Activated gamma-delta T cell treated with Interleukin-2 at 50 U/mL for 16 hours (primary cell): ENCODE data around the gene UPP2.

Experiments used
- DNase-seq: peaks from one replicate; pipeline ENCODE4 v3.0.0-alpha.2; 2020

The UPP2 gene

GRCh38 chr2:158112992-158113391 lies 11.3 kb downstream of the UPP2 start:
- no peak for DNase-seq

DNA sequence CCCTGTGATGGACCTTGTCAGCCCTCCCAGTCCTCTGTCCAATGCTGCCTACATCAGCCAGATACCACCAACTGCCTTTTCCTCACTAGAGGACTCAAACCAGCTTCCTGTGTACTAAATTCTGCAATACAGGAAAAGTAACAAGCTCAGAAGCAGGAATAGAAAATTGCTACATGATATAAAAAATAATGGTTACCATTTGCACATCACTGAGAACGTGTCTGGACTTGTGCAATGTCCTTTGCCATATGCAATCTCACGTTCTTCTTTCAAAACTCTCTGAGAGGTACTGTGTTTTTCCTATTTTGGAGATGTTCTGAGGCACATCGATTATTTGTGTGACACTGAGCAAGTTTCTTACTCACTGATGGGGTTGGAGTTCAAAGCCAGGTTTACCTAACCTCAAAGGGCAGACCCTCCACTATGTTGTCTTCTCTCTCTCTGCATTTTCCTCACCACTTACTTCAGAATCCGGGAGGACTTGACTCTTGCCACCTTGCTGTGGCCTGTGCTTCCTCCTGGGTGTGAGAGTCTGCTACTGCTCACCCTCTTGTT lies 12.1 kb downstream of the UPP2 start:
- no peak for DNase-seq

- no peak for DNase-seq
Measured at GRCh38 chr2:158114516-158114915, 12.8 kb downstream of the UPP2 start.

GRCh38 chr2:158115202-158115767 lies 13.6 kb downstream of the UPP2 start:
- no peak for DNase-seq

GRCh38 chr2:158116936-158117335 lies 15.3 kb downstream of the UPP2 start:
- no peak for DNase-seq

DNA sequence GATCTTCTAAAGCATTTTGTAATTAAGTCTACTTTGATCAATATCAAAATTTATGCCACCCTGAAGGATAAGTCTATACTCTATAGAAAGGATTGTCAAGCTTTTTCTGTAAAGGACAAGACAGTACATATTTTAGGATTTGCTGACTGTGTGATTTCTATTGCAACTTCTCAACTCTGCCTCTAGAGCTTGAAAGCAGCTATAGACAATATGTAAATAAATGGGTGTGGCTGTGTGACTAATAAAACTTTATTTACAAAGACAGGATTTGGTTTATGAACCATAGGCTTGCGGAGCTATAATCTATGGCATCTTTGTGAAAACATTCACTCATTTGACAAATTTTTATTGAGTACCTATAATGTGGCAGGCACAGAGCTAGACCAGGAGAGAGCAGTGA lies 18.4 kb downstream of the UPP2 start:
- no peak for DNase-seq

DNA sequence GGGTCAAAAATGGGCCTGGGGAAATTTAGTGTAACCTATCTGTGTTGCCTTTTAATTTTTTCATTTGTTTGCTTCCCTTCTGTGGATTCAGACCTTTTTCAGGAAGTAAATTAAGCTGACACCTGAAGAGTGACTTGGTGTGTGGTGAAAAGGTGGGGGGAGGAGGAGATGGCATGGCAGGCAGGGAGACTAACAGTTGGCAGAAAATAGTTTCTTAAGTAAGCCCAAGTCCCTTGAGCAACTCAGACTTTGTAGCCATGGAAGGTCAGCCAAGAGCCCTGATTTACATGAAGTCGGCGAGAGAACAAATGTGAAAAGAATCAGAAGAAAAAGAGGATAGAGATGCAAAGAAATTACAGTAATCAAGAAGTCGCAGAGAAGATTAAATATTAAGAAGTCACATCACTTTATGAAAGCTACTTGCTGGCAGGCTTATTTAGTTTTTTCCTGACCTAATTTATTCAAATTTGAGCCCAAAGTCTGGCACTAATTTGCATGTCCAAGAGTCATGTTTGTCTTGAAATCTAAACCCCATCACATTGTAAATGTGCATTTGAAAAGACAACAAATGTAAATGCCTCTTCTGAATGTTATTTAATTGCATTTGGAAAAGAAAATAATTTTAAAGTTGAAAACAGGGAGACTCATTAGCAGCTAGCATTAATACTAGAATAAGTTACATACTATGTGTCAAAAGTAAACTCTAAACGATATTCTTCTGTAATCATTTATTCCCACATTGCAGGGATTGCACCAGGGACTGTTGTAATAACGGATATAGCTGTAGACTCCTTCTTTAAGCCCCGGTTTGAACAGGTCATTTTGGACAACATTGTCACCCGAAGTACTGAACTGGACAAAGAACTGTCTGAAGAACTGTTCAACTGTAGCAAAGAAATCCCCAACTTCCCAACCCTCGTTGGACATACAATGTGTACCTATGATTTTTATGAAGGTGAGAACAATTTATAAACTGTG lies 19.3 kb downstream of the UPP2 start:
- no peak for DNase-seq

GRCh38 chr2:158124896-158125295 lies 23.2 kb downstream of the UPP2 start:
- no peak for DNase-seq

GRCh38 chr2:158125756-158126498 lies 24.3 kb downstream of the UPP2 start:
- no peak for DNase-seq

GRCh38 chr2:158127380-158127804 lies 25.7 kb downstream of the UPP2 start:
- DNase-seq = no peak

- DNase-seq = no peak
Measured at GRCh38 chr2:158128168-158128973, 26.7 kb downstream of the UPP2 start.

DNA sequence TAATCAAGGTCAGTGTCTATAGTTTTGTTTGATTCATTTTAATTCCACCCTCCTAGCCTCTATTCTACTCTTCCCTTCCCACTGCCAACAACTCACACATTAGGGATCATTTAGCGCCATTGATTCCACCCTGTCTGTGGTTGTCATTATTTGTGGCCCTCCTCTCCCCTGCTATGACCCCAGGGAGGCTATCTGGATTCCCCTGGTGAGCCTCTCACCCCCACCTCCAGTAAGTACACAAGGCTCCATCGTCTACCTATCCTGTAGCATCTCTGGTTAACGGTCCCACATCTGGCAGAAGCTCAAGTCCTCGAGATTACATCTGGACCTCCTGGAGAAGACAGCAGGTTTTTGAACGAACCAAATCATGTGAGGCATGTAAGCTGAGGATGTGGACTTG lies 27.4 kb downstream of the UPP2 start:
- DNase-seq = no peak

DNA sequence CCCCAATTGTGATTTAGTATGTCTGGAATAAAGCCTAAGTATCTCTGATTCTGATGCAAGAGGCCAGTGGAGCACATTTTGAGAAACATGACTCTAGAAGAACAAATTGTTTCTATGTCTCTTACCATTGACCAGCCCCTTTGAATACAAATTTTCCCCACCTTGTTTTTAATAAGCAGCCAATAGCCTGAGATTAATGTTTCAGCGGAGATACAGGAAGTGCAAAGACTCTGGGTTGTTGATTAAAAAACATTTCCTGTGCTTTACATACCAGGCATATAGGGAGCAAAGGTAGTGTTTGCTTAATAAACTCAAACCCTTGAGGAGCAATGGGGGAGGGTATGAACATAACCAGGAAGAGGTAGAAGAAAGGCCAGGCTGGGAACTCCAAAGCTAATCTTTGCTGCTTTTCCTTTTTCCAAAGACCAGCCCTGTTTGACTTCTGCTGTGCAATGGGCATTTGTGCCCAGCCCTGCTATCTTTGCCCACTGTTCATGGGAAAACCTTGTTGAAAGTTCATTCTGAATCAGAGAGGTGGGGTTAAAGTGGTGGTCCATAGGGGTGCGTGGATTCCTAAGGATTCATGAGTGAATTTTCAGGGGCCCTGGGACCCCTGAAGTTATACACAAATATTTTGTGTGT lies 29.3 kb downstream of the UPP2 start:
- DNase-seq = no peak

DNA sequence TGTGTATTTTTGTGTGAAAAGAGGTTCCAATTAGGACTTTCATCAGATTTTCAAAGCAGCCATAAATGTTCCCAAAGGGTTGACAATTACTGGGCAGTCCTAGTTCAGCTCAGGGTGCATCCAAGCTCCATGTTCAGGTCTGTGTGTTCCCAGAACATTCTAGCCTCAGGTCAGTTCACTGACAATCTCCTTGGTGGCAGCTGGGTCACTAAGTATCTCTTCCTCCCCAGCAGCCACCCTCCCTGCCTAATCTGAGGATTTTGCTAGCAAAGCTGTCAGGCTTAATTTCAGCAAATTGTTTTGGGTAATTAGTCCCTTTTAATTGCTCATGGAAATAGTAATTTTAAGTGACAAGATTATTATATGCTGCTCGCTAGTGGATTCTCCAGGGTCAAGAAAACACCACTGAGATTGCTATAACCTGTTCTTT lies 29.8 kb downstream of the UPP2 start:
- DNase-seq = no peak

DNA sequence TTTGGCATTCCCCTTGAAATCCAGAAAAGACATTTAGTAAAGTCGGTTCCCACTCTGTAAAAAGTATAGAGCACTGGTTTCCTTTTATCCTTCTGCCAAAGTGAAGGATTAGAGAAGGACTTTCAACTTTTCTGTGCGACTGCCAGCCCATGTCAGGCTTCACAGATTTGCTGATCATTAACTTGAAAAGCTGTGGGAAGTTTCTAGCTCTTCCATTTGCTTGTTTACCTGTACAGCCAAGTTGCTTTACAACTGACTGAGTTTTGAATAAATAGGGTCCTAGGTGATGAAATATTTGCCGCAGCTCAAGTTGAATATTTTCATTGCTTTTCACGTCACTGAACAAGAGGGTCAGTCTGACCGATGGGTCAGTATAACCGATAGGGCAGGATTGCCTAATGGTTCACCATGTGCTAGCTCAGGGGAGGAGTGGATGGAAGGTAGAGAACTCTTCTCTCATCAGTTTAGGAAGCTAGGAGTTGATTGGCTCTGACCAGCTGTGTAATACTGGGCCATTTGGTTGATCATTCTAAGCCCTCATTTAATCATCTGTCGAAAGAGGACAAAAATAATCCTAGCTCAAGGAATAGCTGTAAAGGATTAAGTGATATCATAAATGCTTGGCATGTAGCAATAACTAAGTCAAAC lies 30.4 kb downstream of the UPP2 start:
- DNase-seq = no peak

GRCh38 chr2:158134055-158134454 lies 32.4 kb downstream of the UPP2 start:
- DNase-seq = no peak

DNA sequence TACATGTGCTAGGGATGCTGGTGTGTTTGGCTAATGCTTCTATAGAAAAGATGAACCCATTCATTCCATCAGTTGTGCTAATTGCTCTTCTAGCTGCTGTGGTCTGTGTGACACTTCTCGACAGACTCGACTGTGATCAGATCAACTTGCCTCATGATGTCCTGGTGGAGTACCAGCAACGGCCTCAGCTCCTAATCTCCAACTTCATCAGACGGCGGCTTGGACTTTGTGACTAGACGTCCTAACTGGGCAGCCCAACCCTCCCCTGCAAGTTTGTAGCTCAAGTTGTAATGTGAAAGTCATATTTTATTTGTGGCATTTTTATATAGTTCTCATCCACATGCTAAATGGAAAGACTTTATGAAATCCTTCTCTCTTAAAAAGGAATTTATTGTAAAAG lies 33.0 kb downstream of the UPP2 start:
- DNase-seq = no peak

GRCh38 chr2:158135096-158135495 lies 33.4 kb downstream of the UPP2 start:
- no peak for DNase-seq

GRCh38 chr2:158138255-158138654 lies 36.6 kb downstream of the UPP2 start:
- no peak for DNase-seq

DNA sequence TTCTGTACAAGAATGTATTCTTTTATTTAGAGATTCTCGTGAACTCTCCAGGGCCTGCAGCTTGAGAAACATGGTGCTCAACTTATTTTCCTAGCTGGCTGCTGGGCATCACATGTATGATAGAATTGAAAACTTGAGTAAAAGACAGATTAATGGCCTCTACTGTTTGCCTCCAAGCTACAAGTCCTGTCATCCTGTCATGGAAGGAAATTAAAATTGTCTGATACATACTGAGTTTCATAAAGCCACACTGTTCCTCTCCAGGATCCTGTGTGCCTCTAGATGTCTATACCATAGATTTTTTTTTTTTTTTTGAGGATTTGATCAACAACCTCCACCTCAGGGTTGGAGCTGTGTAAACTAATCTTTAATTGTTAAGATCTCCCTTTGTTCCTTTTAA lies 38.5 kb downstream of the UPP2 start:
- no peak for DNase-seq

DNA sequence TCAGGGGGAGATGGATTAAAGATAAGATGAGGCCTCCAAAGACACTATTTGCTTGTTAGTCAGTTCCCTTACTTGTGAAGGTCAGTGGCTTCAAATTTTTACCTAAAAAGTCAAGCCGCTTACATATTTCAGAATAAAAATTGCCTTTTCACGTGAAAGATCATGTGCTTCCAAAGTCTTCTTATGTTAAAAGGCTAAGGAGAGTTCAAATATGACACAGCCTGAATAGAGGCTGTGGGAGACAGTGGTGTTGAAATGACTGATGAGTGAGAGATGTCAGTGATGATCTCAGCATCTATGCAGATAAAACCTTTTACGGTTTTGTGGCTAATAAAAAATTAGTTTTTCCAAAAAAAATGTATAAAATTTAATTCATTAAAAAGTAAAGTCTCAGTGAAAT lies 40.5 kb downstream of the UPP2 start:
- DNase-seq = no peak
